NK-92 treated with Interleukin-12 subunit alpha and Interleukin-12 subunit beta, amount 100 ng/mL, for 24 hours (cell line): ENCODE measurements around the gene IFI35.
A peak's percentile ranks its signal among the peaks of the same experiment; 100 is the strongest.
"Not testable (repeated sequence)": the region's sequence is repeated elsewhere in the genome, so short reads cannot be mapped to it uniquely, and the experiment has no call there.

ENCODE experiments used
- DNase-seq: peaks from one replicate; lab custom pipeline; 2025; lab: John Stamatoyannopoulos, UW

The IFI35 gene

DNA sequence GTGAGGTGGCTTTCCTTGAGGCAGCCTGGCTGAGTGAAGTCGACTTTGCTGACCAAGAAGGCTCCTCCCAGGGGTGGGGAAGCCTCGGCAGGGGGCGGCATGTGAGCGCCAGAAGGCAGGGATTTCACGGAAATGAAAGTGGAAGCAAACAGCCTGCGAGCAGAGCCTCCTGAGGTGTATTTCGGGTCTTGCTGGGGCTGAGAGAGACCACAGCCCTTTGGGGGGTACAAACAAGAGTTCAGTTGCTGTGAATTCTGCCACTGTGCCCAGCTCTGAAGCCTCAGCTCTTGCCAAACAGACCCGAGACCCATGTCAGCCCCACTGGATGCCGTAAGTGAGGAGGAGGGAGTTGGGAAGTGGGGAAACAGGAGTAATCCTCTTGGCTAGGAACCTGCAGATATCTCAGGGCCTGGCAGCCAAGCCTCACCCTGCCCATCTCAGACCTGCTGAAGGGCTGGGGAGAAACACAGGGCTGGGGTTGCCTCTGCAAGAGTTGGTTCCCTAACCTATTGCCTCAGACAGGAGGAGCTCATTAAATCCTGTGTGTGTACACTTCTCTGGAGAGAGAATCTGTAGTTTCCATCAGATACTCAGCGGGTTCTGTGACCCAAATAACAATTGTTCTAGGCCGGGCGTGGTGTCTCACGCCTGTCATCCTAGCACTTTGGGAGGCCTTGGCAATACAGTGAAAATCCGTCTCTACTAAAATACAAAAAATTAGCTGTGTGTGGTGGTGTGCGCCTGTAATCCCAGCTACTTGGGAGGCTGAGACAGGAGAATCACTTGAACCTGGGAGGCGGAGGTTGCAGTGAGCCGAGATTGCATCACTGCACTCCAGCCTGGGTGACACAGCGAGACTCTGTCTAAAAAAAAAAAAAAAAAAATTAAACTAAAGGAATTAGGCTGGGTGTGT, at the start of gene IFI35:
IFI35 (plus strand) TSS at position 146 of the 913 bp plus-strand sequence; CDS start at position 310, 164 bp downstream.
- peak; percentile 73 for DNase-seq

DNA sequence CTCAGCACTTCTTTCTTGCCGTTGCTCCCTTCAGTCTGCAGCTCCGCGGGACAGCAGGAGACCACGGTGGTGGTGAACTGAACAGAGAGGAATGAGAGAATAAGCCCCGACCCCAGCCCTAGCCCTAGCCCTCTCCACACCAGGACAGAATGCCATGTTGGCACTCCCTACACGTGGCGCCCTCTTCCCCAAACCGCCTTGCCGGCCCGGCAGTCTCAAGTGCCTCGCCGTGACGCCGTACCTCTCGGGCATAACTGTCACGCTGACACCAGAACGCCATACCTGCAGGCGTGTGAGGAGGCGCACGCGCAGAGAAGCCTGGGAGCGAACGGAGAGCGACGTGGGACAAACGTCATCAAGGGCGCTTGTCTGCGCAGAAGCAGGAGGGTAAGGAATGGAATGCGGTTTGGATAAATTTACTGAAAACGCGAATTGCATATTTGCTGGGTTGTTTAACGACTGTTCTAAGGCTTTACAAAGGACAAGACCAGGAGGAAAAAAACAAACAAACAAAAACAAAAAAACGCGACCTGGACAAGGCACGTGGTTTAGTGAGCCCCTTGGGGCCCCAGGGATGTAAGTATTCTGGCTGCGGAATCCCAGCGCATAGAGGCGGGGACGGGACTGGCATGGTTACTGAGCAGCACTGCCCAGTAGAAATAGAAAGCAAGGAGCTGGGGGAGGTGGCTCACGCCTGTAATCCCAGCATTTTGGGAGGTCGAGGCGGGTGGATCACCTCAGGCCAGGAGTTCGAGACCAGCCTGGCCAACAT, 42.2 kb upstream of the IFI35 start, which contains the start of gene AARSD1:
AARSD1 (minus strand) TSS at position 294 of the 772 bp plus-strand sequence; CDS start at position 280, 14 bp downstream.
- peak; percentile 78 for DNase-seq

DNA sequence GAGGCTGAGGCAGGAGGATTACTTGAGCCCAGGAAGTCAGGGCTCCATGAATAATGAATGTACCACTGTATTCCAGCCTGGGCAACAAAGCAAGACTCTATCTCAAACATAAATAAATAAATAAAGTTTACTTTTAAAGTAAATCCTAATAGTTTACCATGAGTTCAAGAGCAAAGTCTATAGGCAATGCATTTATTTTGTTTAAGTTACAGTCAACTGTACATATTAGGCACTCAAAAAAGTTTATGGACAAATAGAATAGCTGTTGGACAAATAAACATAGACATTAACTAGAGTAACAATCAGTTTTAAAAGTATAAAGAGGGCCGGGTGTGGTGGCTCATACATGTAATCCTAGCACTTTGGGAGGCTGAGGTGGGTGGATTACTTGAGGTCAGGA, 38.7 kb upstream of the IFI35 start:
- DNase-seq, result no peak

GRCh38 chr17:42969001-42969581, 37.5 kb upstream of the IFI35 start:
- DNase-seq, result no peak

DNA sequence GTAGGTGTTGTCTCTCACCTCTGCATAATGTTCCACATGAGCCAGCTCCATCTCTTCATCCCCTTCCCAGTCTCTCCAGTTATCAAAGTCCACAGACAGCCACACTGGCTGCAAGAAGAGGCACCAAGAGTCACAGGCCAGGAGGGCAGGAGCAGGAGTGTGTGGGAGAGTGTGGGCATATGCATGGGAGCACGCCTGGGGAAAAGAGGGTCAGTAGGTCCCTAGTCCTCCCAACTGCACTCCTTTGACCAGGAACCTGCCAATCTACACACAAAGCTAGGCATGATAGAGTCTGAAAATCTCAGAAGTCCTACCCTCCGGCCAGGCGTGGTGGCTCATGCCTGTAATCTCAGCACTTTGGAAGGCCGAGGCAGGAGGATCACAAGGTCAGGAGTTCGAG, 35.0 kb upstream of the IFI35 start:
- no peak for DNase-seq

DNA sequence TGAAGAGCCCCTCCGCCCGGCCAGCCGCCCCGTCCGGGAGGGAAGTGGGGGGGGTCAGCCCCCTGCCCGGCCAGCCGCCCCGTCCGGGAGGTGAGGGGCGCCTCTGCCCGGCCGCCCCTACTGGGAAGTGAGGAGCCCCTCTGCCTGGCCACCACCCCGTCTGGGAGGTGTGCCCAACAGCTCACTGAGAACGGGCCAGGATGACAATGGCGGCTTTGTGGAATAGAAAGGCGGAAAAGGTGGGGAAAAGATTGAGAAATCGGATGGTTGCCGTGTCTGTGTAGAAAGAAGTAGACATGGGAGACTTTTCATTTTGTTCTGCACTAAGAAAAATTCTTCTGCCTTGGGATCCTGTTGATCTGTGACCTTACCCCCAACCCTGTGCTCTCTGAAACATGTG, 33.3 kb upstream of the IFI35 start:
- not testable (repeated sequence) for DNase-seq

DNA sequence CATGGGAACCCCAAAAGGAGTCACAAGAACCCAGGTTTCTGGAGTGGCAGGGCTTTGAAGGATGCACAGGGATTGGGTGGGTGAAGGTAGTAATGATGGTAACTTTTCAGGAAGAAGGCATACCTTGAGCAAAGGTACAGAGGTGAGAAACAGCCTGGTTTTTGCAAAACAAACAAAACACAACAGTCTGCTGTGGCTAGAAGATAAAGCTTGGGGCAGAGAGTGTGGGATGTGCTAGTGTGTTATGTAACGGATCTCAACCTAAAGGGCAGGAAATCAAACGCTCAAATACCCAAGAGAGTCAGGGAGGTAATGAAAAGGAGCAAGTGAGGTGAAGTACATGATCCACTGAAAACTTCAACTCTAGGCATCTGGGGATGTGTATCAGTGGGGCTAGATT, 31.3 kb upstream of the IFI35 start:
- DNase-seq, result no peak

- DNase-seq, result not testable (repeated sequence)
Observed at GRCh38 chr17:42975701-42976100, 30.9 kb upstream of the IFI35 start.

DNA sequence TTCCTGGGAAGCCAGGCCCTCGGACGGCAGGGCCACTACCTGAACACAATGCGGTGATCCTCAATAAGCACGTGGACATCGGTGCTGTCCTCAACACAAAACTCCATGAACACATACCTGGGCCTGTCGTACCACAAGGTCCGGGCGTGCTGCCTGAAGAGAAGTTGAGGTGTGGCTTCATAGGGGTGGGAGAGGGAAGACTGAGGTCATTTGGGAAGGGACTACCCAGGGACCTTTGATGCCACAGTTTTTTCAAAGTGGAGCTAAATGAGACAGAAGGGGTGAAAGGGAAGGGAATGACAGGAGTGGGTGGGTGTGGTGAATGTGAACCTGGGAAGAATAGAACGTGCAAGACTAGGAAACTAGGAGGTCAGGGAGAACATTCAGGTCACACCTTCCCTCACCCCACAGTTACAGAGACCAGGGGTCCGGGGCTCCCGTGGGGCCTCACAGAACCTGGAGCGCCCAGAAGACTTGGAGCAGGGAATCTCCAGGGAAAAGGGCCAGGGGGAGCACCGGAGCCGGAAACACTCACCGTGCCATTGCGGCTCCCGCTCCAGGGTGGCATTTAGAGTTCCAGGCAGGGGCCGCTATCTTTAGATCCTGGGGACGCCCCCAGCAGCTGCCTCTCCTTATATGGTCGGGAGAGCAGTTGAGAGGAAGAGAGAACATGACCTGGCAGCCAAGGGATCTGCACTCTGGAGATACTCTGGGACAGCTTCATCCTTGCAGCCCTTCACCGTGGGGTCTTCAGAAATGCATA, 26.9 kb upstream of the IFI35 start, which contains the start of gene PTGES3L:
PTGES3L (minus strand) TSS at position 570 of the 763 bp plus-strand sequence; CDS start at position 543, 27 bp downstream.
- DNase-seq, result no peak

GRCh38 chr17:42980274-42980765, 26.3 kb upstream of the IFI35 start, which contains the start of gene RUNDC1:
TSS of gene RUNDC1 (plus strand) at chr17:42980565. CDS start at chr17:42980577, 12 bp downstream.
- peak; percentile 84 for DNase-seq

DNA sequence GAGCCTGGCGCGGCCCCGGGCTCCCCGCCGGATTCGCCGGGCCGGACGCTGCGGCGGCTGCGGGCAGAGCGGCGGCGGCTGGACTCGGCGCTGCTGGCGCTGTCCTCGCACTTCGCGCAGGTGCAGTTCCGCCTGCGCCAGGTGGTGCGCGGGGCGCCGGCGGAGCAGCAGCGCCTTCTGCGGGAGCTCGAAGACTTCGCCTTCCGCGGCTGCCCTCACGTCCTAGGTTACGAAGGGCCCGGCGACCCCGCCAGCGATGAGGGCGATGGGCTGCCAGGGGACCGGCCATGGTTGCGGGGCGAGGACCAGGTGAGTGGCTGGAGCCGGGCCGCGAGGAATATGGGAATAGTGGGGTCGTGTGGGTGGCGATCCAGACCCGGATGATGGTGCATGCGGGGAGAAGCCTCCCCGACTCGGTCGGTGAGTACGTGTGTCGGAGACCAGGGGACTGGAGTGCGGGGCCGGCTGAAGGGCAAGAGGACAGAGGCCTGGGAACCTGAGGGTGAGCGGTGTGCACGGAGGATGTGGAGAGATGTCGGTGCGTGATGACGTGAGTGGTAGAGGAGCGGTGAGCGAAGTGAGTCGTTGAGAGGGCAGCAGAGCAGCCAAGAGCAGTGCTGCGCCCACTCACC, 25.7 kb upstream of the IFI35 start:
- peak; percentile 52 for DNase-seq

DNA sequence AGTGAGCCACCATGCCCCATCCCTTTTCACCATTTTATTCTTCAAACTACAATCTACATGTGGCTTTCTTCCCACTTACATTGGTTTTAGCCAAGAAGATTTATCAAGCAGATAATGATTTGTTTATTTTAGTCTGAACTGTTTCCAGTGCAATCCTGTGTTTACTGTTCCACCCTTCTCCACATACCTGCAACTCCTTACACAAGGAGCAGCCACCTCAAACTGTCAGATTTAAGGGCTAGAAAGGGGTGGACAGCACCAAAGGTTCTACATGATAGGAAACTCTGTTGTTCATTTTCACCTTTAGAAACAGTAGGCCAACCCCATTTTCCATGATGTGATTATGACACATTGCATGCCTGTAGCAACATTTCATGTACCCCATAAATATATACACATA, 24.3 kb upstream of the IFI35 start:
- no peak for DNase-seq

DNA sequence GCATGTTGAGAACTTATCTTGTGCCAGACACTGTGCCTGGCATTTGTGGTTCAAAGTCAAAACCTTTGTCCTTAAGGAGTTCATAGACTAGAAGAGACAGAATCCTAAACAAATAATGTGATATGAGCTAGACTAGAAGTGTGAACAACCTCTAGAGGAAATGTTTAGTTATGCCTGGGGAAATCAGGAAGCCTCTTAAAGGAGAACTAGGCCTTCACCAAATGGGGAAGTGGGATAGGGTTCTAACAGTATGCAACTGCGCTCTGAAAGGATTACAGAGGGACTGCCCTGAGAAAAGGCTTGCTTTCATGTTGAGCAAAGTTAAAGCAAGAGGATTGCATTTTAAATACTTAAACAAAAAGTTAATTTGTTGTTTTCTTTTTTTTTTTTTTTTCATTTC, 21.4 kb upstream of the IFI35 start:
- no peak for DNase-seq

DNA sequence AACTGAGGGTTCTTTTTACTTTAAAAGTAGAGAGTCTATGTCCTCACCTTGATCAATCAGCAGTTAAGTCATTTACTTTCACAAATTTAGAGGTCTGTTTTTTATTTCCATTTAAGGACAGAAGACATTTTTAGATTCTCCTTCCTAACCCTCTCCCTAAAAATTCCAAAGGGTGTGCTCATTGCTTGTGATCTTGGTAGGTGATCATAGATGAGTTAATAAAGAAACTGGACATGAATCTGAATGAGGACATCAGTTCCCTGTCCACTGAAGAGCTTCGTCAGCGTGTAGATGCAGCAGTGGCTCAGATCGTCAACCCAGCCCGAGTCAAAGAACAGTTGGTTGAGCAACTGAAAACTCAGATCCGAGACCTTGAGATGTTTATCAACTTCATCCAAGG, 17.4 kb upstream of the IFI35 start:
- DNase-seq, result no peak

GRCh38 chr17:42989726-42990652, 16.6 kb upstream of the IFI35 start:
- no peak for DNase-seq

- no peak for DNase-seq
Observed at GRCh38 chr17:42991471-42991870, 15.1 kb upstream of the IFI35 start.

DNA sequence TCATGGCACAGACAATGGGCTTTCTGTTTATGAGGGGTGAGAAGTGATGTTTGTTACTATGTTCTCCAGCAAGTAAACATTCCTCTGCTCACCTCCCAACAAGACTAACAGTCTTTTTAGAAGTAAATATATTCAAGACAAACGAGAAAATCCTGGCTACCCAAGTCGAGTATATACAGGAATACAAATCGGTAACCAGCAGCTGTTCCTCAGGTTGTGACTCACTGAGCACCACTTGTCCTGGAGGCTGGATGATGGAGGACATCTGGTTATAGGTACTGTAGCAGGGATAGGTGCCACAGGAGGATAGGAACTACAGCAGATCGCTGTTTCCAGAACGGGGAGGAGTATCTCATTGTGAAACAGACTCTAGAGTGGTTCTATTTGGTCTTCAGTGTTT, 13.7 kb upstream of the IFI35 start:
- no peak for DNase-seq

GRCh38 chr17:42993913-42994312, 12.7 kb upstream of the IFI35 start:
- not testable (repeated sequence) for DNase-seq

DNA sequence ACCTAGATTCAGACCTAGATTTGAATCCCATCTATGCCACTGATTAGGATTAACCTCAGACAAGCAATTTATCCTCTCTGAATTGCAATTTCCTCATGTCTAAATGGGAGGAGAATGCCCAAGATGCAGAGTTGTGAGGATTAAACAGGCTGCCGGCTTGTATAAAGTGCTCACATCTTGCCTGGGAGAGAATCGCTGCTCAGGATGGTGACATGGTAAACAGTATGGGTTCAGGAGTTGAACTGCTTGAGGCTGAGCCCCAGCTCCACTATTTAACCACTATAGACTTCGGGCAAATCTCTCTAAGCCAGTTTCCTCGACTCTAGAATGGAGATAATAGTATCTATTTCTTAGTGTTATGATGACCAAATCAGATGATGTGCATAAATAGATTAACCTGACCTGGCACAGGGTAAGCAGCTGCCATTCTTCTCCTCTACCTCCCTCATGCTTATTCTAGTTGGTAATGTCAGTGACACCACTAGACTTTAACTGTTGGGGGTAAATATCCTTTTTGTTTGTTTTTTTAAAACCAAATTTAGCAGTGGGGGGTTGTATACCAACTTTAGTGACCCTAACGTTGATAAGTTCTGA, 9.1 kb upstream of the IFI35 start:
- no peak for DNase-seq
